Endothelial cell of umbilical vein (primary cell): ENCODE results near the gene CWF19L2. TPM values are rescaled to one million over a fixed set of nuclear protein-coding genes. Genes with fewer than 3 reads are reported as not detected.

Experiments
- BruUV-seq: library from RNA; stranded (reverse); fragments of 400-500 nt; replicated peaks from 2 replicates; lab custom pipeline; 2021; lab: Mats Ljungman, UMichigan
- CTCF ChIA-PET: fragments of 300-600, 350-600 bp; sonication (Branson Sonifier 250); formaldehyde crosslinking; loops from one replicate; lab custom pipeline; 2021; ENCODE audit warnings: antibody characterized with exemption, inconsistent platforms; lab: Charles Lee
- POLR2A ChIA-PET: fragments of 300-600, 350-600 bp; sonication (Branson Sonifier 250); formaldehyde crosslinking; loops from one replicate; lab custom pipeline; 2021; ENCODE audit warnings: antibody characterized with exemption, inconsistent platforms; lab: Charles Lee
- DNase-seq: peaks from one replicate; pipeline ENCODE4 v3.0.0-alpha.2; 2011; ENCODE audit warnings: low read depth, low spot score
- FAIRE-seq: peaks from 2 replicates; lab custom pipeline; 2011; peaks lifted over from hg19 to GRCh38; lab: Jason Lieb, UNC
- H2AFZ ChIP-seq: 2 replicates; pipeline ENCODE4 v1.6.0; 2012; ENCODE audit warnings: low read depth, low read length, control low read depth, inconsistent platforms
- H3K27ac ChIP-seq: 2 replicates; pipeline ENCODE4 v1.5.1; 2011; ENCODE audit warnings: low read depth, mild to moderate bottlenecking, control low read depth, low read length, moderate library complexity; ENCODE audit not compliant: insufficient read depth
- H3K27me3 ChIP-seq, 2 experiments: 2 replicates each; pipeline versions ENCODE4 v1.6.0 to v1.6.1; 2011; ENCODE audit warnings: low read length in 2 of 2, mixed read lengths in 1 of 2; ENCODE audit not compliant: control insufficient read depth in 2 of 2, insufficient read depth in 2 of 2
- H3K36me3 ChIP-seq, 2 experiments: 2 replicates in 1 of 2; 3 replicates in 1 of 2; pipeline ENCODE4 v1.5.1; 2011; ENCODE audit warnings: low read length in 2 of 2, mild to moderate bottlenecking in 1 of 2, moderate library complexity in 1 of 2; ENCODE audit not compliant: control insufficient read depth in 2 of 2, insufficient read depth in 2 of 2; ENCODE audit errors: extremely low read depth in 1 of 2
- H3K4me1 ChIP-seq: 3 replicates; pipeline ENCODE4 v1.5.1; 2011; ENCODE audit warnings: mild to moderate bottlenecking, low read length; ENCODE audit not compliant: control insufficient read depth, insufficient read depth; ENCODE audit errors: extremely low read depth
- H3K4me2 ChIP-seq: 2 replicates; pipeline ENCODE4 v1.6.1; 2011; ENCODE audit warnings: low read length, control low read depth, mixed read lengths; ENCODE audit not compliant: insufficient read depth
- H3K4me3 ChIP-seq, 3 experiments: fragments of 200-600 bp in 1 of 3; sonication (generic), shearing (Covaris generic) in 1 of 3; replicated peaks in 1 of 3; 2 replicates each; pipeline ENCODE4 v1.5.1; 2011 to 2016; ENCODE audit warnings: control low read depth in 3 of 3, low read length in 3 of 3, mild to moderate bottlenecking in 2 of 3, inconsistent platforms in 1 of 3, low read depth in 1 of 3, moderate library complexity in 1 of 3; ENCODE audit not compliant: insufficient read depth in 1 of 3
- H3K79me2 ChIP-seq: 2 replicates; pipeline ENCODE4 v1.6.0; 2012; ENCODE audit warnings: low read length, inconsistent platforms; ENCODE audit not compliant: control insufficient read depth, insufficient read depth
- H3K9ac ChIP-seq: replicated peaks from 2 replicates; pipeline ENCODE3; 2011; ENCODE audit warnings: low read length, control low read depth; ENCODE audit not compliant: insufficient read depth; ENCODE audit errors: extremely low read depth
- H3K9me1 ChIP-seq: replicated peaks from 3 replicates; pipeline ENCODE4 v1.6.0; 2011; ENCODE audit warnings: mild to moderate bottlenecking, low read length; ENCODE audit not compliant: control insufficient read depth, insufficient read depth; ENCODE audit errors: extremely low read depth
- H3K9me3 ChIP-seq: replicated peaks from 2 replicates; pipeline ENCODE4 v1.5.1; 2012; ENCODE audit warnings: low read length, inconsistent platforms; ENCODE audit not compliant: control insufficient read depth, insufficient read depth
- H4K20me1 ChIP-seq: replicated peaks from 2 replicates; pipeline ENCODE3; 2011; ENCODE audit warnings: mild to moderate bottlenecking, low read length; ENCODE audit not compliant: control insufficient read depth, insufficient read depth; ENCODE audit errors: extremely low read depth
- EZH2 ChIP-seq: IDR thresholded peaks from 2 replicates; pipeline ENCODE4 v1.6.1; 2012; ENCODE audit warnings: borderline replicate concordance, low read depth, mild to moderate bottlenecking, moderate library complexity, low read length, inconsistent platforms; ENCODE audit not compliant: severe bottlenecking
- FOS ChIP-seq: IDR thresholded peaks from 2 replicates; pipeline ENCODE4 v1.6.1; 2011; ENCODE audit warnings: mild to moderate bottlenecking, low read length, moderate library complexity, borderline replicate concordance; ENCODE audit not compliant: insufficient read depth
- GATA2 ChIP-seq: IDR thresholded peaks from 2 replicates; pipeline ENCODE4 v1.7.0; 2011; ENCODE audit warnings: low read depth, mild to moderate bottlenecking, moderate library complexity, mixed read lengths, low read length; ENCODE audit not compliant: insufficient read length, insufficient read depth
- JUN ChIP-seq: IDR thresholded peaks from 2 replicates; pipeline ENCODE4 v1.6.1; 2011; ENCODE audit warnings: borderline replicate concordance, low read depth; ENCODE audit not compliant: insufficient read length, insufficient read depth
- MYC ChIP-seq: IDR thresholded peaks from one replicate; pipeline ENCODE4 v1.6.1; 2011; ENCODE audit warnings: mild to moderate bottlenecking, low read depth, low read length
- POLR2A ChIP-seq: IDR thresholded peaks from 2 replicates; pipeline ENCODE4 v1.6.1; 2012; ENCODE audit warnings: low read depth, mild to moderate bottlenecking, control low read depth, low read length
- POLR2AphosphoS5 ChIP-seq: IDR thresholded peaks from 2 replicates; pipeline ENCODE4 v1.6.1; 2012; ENCODE audit warnings: low read depth, mild to moderate bottlenecking, control low read depth, low read length, moderate library complexity; ENCODE audit not compliant: insufficient read depth
- dilution Hi-C: fragments of 300-500 bp; cut with MboI; formaldehyde crosslinking; loops from one replicate; pipeline ENCODE4 v1.15.0; 2019; ENCODE audit warnings: low sequenced_read_pairs; ENCODE audit not compliant: extremely low pct_ligation_motif_present
- intact Hi-C: fragments of 100-400 bp; cut with micrococcal nuclease; formaldehyde crosslinking; loops from one replicate; pipeline ENCODE4 v1.10.0; 2022
- polyA plus RNA-seq, 4 experiments: library from polyadenylated mRNA; depleted of rRNA in 3 of 4; stranded (reverse) in 3 of 4; unstranded in 1 of 4; fragments of >200 nt; gene quantifications; 2 replicates each; pipeline versions ENCODE4 v1.2.1 to v1.2.3, GENCODE V29; 2011 to 2012; ENCODE audit warnings: missing spikeins in 1 of 4
- total RNA-seq: library from RNA; stranded (reverse); gene quantifications from 2 replicates; pipeline ENCODE4 v1.2.3, GENCODE V29; 2021
- TF ChIP-seq, protein P1 (sequence below): IDR thresholded peaks from 2 replicates; pipeline ENCODE4 v1.6.1; 2011; ENCODE audit not compliant: insufficient read depth, insufficient read length

Gene CWF19L2
- total and polyA plus RNA-seq, 2 donors (not counting 3 experiments of a cell fraction or from before 2014, with no cell fraction given), result 1.4 to 11.8 TPM

DNA sequence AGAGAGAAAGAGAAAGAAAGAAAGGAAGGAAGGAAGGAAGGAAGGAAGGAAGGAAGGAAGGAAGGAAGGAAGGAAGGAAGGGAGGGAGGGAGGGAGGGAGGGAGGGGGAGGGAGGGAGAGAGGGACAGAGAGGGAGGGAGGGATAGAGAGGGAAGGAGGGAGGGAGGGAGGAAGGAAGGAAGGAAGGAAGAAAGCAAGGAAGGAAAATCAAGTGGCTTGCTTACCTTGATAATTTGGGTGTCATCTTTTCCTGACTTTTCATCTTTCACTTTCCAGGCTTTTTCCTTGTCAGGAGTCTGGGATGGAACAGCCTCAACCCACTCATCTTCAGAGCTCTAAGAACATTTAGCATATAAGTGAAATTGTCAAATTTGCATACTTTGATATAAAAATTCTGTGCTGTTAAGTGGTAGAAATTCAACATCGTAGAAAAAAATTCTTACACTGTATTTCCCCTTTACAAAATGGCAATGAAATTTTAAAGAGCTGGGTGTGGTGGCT lies 14.9 kb downstream of the CWF19L2 start:
- intact Hi-C loops (no loop called here), dilution Hi-C loops (no loop called here)
- POLR2A ChIA-PET, result no interaction called here
- no peak for FAIRE-seq
- peaks cover under 1 to 2% of the 10 kb centered on the region in 2 experiments for H3K36me3 ChIP-seq
- no TSS peak for BruUV-seq
- no peak overlapping the region for H3K27ac ChIP-seq
- H3K4me3 ChIP-seq, result no peak overlapping the region
- no peak overlapping the region for H2AFZ ChIP-seq
- DNase-seq, result no peak
- H3K4me1 ChIP-seq, result no peaks in the 10 kb centered on the region
- H3K79me2 ChIP-seq, result no peaks in the 10 kb centered on the region
- H3K9me1 ChIP-seq, result no peaks in the 10 kb centered on the region
- H3K4me2 ChIP-seq, result no peak overlapping the region
- no peaks in the 10 kb centered on the region for H3K9me3 ChIP-seq
- H3K9ac ChIP-seq, result no peak overlapping the region
- TF ChIP-seq JUN (no peak), POLR2A (no peak), FOS (no peak), MYC (no peak), GATA2 (no peak), EZH2 (no peak), POLR2AphosphoS5 (no peak)
- TF ChIP-seq, protein P1, sequence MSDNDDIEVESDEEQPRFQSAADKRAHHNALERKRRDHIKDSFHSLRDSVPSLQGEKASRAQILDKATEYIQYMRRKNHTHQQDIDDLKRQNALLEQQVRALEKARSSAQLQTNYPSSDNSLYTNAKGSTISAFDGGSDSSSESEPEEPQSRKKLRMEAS, result no peak
- no peaks in the 10 kb centered on the region for H3K27me3 ChIP-seq
- H4K20me1 ChIP-seq, result peaks cover 3% of the 10 kb centered on the region
- CTCF ChIA-PET, result interaction anchor here (1.0 kb wide), 1 partner anchor 17 kb away, joined by 4 read pairs; no protein-coding TSS in a partner anchor
